ENCODE results near the gene TSPAN11. TPM values are rescaled to one million over a fixed set of nuclear protein-coding genes. Genes with fewer than 3 reads are reported as not detected.
"Not testable (repeated sequence)": the region's sequence is repeated elsewhere in the genome, so short reads cannot be mapped to it uniquely, and the experiment has no call there.

The TSPAN11 gene
- total and polyA plus RNA-seq, 4 donors, result 9.3 to 48.6 (median 28.4) TPM

GRCh38 chr12:31027006-31027405 is 100.5 kb downstream of the TSPAN11 start:
- DNase-seq (ENCODE audit: low read depth in 4 of 6, low spot score in 6 of 6); H3K27ac ChIP-seq (ENCODE audit: low read depth, low read length); H3K4me3 ChIP-seq (ENCODE audit: low read depth, low read length); H3K36me3 ChIP-seq (ENCODE audit: control insufficient read depth, insufficient read depth, low read length); H3K27me3 ChIP-seq (ENCODE audit: control insufficient read depth, insufficient read depth, low read length); H3K9me3 ChIP-seq (ENCODE audit: control insufficient read depth, insufficient read depth, low read length): not testable (repeated sequence)
- 95% methylated on average over 2 of the region's 5 CpGs for WGBS (ENCODE audit: insufficient coverage)
- H3K4me1 ChIP-seq (ENCODE audit: control insufficient read depth, insufficient read depth, low read length), result peaks cover 18% of the 10 kb centered on the region

GRCh38 chr12:31029468-31029867 is 102.9 kb downstream of the TSPAN11 start:
- Histone ChIP-seq H3K27me3 (ENCODE audit: control insufficient read depth, insufficient read depth, low read length) (no peaks in the 10 kb centered on the region), H3K27ac (ENCODE audit: low read depth, low read length) (no peak overlapping the region), H3K4me1 (ENCODE audit: control insufficient read depth, insufficient read depth, low read length) (peaks cover 11% of the 10 kb centered on the region), H3K36me3 (ENCODE audit: control insufficient read depth, insufficient read depth, low read length) (no peaks in the 10 kb centered on the region), H3K4me3 (ENCODE audit: low read depth, low read length) (no peak overlapping the region), H3K9me3 (ENCODE audit: control insufficient read depth, insufficient read depth, low read length) (no peaks in the 10 kb centered on the region)
- 50% methylated on average over 11 of the region's 11 CpGs for WGBS (ENCODE audit: insufficient coverage)
- DNase-seq (ENCODE audit: low read depth in 4 of 6, low spot score in 6 of 6), result peak in 1 of 6 donors; percentile 49

GRCh38 chr12:31029916-31030562 is 103.5 kb downstream of the TSPAN11 start:
- WGBS (ENCODE audit: insufficient coverage), result 42% methylated on average over 3 of the region's 6 CpGs
- Histone ChIP-seq H3K36me3 (ENCODE audit: control insufficient read depth, insufficient read depth, low read length) (no peaks in the 10 kb centered on the region), H3K27ac (ENCODE audit: low read depth, low read length) (no peak overlapping the region), H3K4me3 (ENCODE audit: low read depth, low read length) (no peak overlapping the region), H3K4me1 (ENCODE audit: control insufficient read depth, insufficient read depth, low read length) (peaks cover 11% of the 10 kb centered on the region), H3K9me3 (ENCODE audit: control insufficient read depth, insufficient read depth, low read length) (no peaks in the 10 kb centered on the region), H3K27me3 (ENCODE audit: control insufficient read depth, insufficient read depth, low read length) (no peaks in the 10 kb centered on the region)
- peak in 2 of 6 donors; percentile 34 to 46 for DNase-seq (ENCODE audit: low read depth in 4 of 6, low spot score in 6 of 6)

GRCh38 chr12:31031951-31032335 is 105.4 kb downstream of the TSPAN11 start:
- Histone ChIP-seq H3K4me3 (ENCODE audit: low read depth, low read length) (no peak overlapping the region), H3K4me1 (ENCODE audit: control insufficient read depth, insufficient read depth, low read length) (peaks cover 11% of the 10 kb centered on the region), H3K27me3 (ENCODE audit: control insufficient read depth, insufficient read depth, low read length) (no peaks in the 10 kb centered on the region), H3K27ac (ENCODE audit: low read depth, low read length) (no peak overlapping the region), H3K36me3 (ENCODE audit: control insufficient read depth, insufficient read depth, low read length) (no peaks in the 10 kb centered on the region), H3K9me3 (ENCODE audit: control insufficient read depth, insufficient read depth, low read length) (no peaks in the 10 kb centered on the region)
- no peak for DNase-seq (ENCODE audit: low read depth in 4 of 6, low spot score in 6 of 6)
- WGBS (ENCODE audit: insufficient coverage), result 73% methylated on average over 2 of the region's 4 CpGs

- no peaks in the 10 kb centered on the region for H3K9me3 ChIP-seq (ENCODE audit: control insufficient read depth, insufficient read depth, low read length)
- H3K4me3 ChIP-seq (ENCODE audit: low read depth, low read length), result no peak overlapping the region
- WGBS (ENCODE audit: insufficient coverage), result 100% methylated on average over 1 of the region's 3 CpGs
Measured at GRCh38 chr12:31033146-31033545, 106.6 kb downstream of the TSPAN11 start.

GRCh38 chr12:31033681-31034080 is 107.1 kb downstream of the TSPAN11 start:
- Histone ChIP-seq H3K36me3 (ENCODE audit: control insufficient read depth, insufficient read depth, low read length) (no peaks in the 10 kb centered on the region), H3K9me3 (ENCODE audit: control insufficient read depth, insufficient read depth, low read length) (no peaks in the 10 kb centered on the region), H3K4me1 (ENCODE audit: control insufficient read depth, insufficient read depth, low read length) (peaks cover 11% of the 10 kb centered on the region), H3K27ac (ENCODE audit: low read depth, low read length) (no peak overlapping the region), H3K4me3 (ENCODE audit: low read depth, low read length) (no peak overlapping the region), H3K27me3 (ENCODE audit: control insufficient read depth, insufficient read depth, low read length) (no peaks in the 10 kb centered on the region)
- WGBS (ENCODE audit: insufficient coverage), result 95% methylated on average over 4 of the region's 6 CpGs
- no peak for DNase-seq (ENCODE audit: low read depth in 4 of 6, low spot score in 6 of 6)

More at GRCh38 chr12:31033146-31033545, 106.6 kb downstream of the TSPAN11 start:
- Histone ChIP-seq H3K27ac (ENCODE audit: low read depth, low read length) (no peak overlapping the region), H3K4me1 (ENCODE audit: control insufficient read depth, insufficient read depth, low read length) (peaks cover 11% of the 10 kb centered on the region), H3K27me3 (ENCODE audit: control insufficient read depth, insufficient read depth, low read length) (no peaks in the 10 kb centered on the region), H3K36me3 (ENCODE audit: control insufficient read depth, insufficient read depth, low read length) (no peaks in the 10 kb centered on the region)
- no peak for DNase-seq (ENCODE audit: low read depth in 4 of 6, low spot score in 6 of 6)

GRCh38 chr12:31034372-31034771 is 107.8 kb downstream of the TSPAN11 start:
- no peaks in the 10 kb centered on the region for H3K9me3 ChIP-seq (ENCODE audit: control insufficient read depth, insufficient read depth, low read length)
- H3K4me1 ChIP-seq (ENCODE audit: control insufficient read depth, insufficient read depth, low read length), result peaks cover 10% of the 10 kb centered on the region
- no peaks in the 10 kb centered on the region for H3K27me3 ChIP-seq (ENCODE audit: control insufficient read depth, insufficient read depth, low read length)
- no peak overlapping the region for H3K27ac ChIP-seq (ENCODE audit: low read depth, low read length)
- H3K36me3 ChIP-seq (ENCODE audit: control insufficient read depth, insufficient read depth, low read length), result no peaks in the 10 kb centered on the region
- H3K4me3 ChIP-seq (ENCODE audit: low read depth, low read length), result no peak overlapping the region
- WGBS (ENCODE audit: insufficient coverage), result 94% methylated on average over 3 of the region's 3 CpGs
- DNase-seq (ENCODE audit: low read depth in 4 of 6, low spot score in 6 of 6), result no peak

GRCh38 chr12:31035226-31035625 is 108.7 kb downstream of the TSPAN11 start:
- 91% methylated on average over 4 of the region's 4 CpGs for WGBS (ENCODE audit: insufficient coverage)
- Histone ChIP-seq H3K4me3 (ENCODE audit: low read depth, low read length) (no peak overlapping the region), H3K36me3 (ENCODE audit: control insufficient read depth, insufficient read depth, low read length) (no peaks in the 10 kb centered on the region), H3K27ac (ENCODE audit: low read depth, low read length) (no peak overlapping the region), H3K9me3 (ENCODE audit: control insufficient read depth, insufficient read depth, low read length) (no peaks in the 10 kb centered on the region), H3K27me3 (ENCODE audit: control insufficient read depth, insufficient read depth, low read length) (no peaks in the 10 kb centered on the region), H3K4me1 (ENCODE audit: control insufficient read depth, insufficient read depth, low read length) (peaks cover 3% of the 10 kb centered on the region)
- no peak for DNase-seq (ENCODE audit: low read depth in 4 of 6, low spot score in 6 of 6)

- Histone ChIP-seq H3K4me3 (ENCODE audit: low read depth, low read length) (no peak overlapping the region), H3K27me3 (ENCODE audit: control insufficient read depth, insufficient read depth, low read length) (no peaks in the 10 kb centered on the region), H3K36me3 (ENCODE audit: control insufficient read depth, insufficient read depth, low read length) (no peaks in the 10 kb centered on the region), H3K4me1 (ENCODE audit: control insufficient read depth, insufficient read depth, low read length) (peaks cover 3% of the 10 kb centered on the region), H3K9me3 (ENCODE audit: control insufficient read depth, insufficient read depth, low read length) (no peaks in the 10 kb centered on the region), H3K27ac (ENCODE audit: low read depth, low read length) (no peak overlapping the region)
- no peak for DNase-seq (ENCODE audit: low read depth in 4 of 6, low spot score in 6 of 6)
- WGBS (ENCODE audit: insufficient coverage), result 75% methylated on average over 2 of the region's 4 CpGs
Measured at GRCh38 chr12:31035967-31036665, 109.6 kb downstream of the TSPAN11 start.

GRCh38 chr12:31037028-31037427 is 110.5 kb downstream of the TSPAN11 start:
- no peak overlapping the region for H3K4me3 ChIP-seq (ENCODE audit: low read depth, low read length)
- no peaks in the 10 kb centered on the region for H3K27me3 ChIP-seq (ENCODE audit: control insufficient read depth, insufficient read depth, low read length)
- no peak for DNase-seq (ENCODE audit: low read depth in 4 of 6, low spot score in 6 of 6)

More at GRCh38 chr12:31037028-31037427, 110.5 kb downstream of the TSPAN11 start:
- 100% methylated on average over 1 of the region's 1 CpG for WGBS (ENCODE audit: insufficient coverage)
- Histone ChIP-seq H3K27ac (ENCODE audit: low read depth, low read length) (no peak overlapping the region), H3K9me3 (ENCODE audit: control insufficient read depth, insufficient read depth, low read length) (no peaks in the 10 kb centered on the region), H3K36me3 (ENCODE audit: control insufficient read depth, insufficient read depth, low read length) (no peaks in the 10 kb centered on the region), H3K4me1 (ENCODE audit: control insufficient read depth, insufficient read depth, low read length) (no peaks in the 10 kb centered on the region)
